ENCODE data around the gene MAST3. TPM values are rescaled to one million over a fixed set of nuclear protein-coding genes. Genes with fewer than 3 reads are reported as not detected.

MAST3 gene
- total and polyA plus RNA-seq, 2 of the 13 experiments (the other 11 are each of a cell fraction or from before 2014, with no cell fraction given) = 4.1 to 4.6 TPM

- TF ChIP-seq JUNB (CRISPR knock-in tag; IDR thresholded peaks at IDR 0.05; ENCODE audit: borderline replicate concordance) (no peak), EZH2 (conservative IDR thresholded peaks at IDR 0.05; ENCODE audit: low read depth, low read length) (no peak), ZNF883 (CRISPR knock-in tag; IDR thresholded peaks at IDR 0.05; ENCODE audit: not compliant biosample characterization) (no peak), KDM6A (CRISPR knock-in tag; IDR thresholded peaks at IDR 0.05; ENCODE audit: low read depth) (peak; percentile 30; the same call in 1 of the 2 replicates), SALL1 (CRISPR knock-in tag; IDR thresholded peaks at IDR 0.05) (peak; percentile 79), ZNF362 (CRISPR knock-in tag; IDR thresholded peaks at IDR 0.05; ENCODE audit: borderline replicate concordance) (no peak), HMGA1 (CRISPR knock-in tag; conservative IDR thresholded peaks at IDR 0.05) (no peak), SKIL (CRISPR knock-in tag; IDR thresholded peaks at IDR 0.05; ENCODE audit: borderline replicate concordance) (no peak), ZNF512B (CRISPR knock-in tag; IDR thresholded peaks at IDR 0.05; ENCODE audit: borderline replicate concordance) (0 out of 2 replicates have a peak, but pooled peaks have one; percentile 89), ZNF280D (CRISPR knock-in tag; IDR thresholded peaks at IDR 0.05) (peak; percentile 93), SOX6 (IDR thresholded peaks at IDR 0.05) (no peak), SOX6 (CRISPR knock-in tag; IDR thresholded peaks at IDR 0.05) (peak; percentile 70), ZBTB1 (CRISPR knock-in tag; IDR thresholded peaks at IDR 0.05; ENCODE audit: borderline replicate concordance) (no peak), NFE2L2 (IDR thresholded peaks at IDR 0.05; ENCODE audit: low read length) (no peak), ETS1 (CRISPR knock-in tag; IDR thresholded peaks at IDR 0.05) (no peak; the same call in 1 of the 2 replicates), ZNF30 (CRISPR knock-in tag; IDR thresholded peaks at IDR 0.05) (no peak), BHLHE40 (IDR thresholded peaks at IDR 0.05; ENCODE audit: low read length) (no peak), KLF12 (CRISPR knock-in tag; IDR thresholded peaks at IDR 0.05; ENCODE audit: borderline replicate concordance) (peak; percentile 30; the same call in 1 of the 2 replicates), SOX5 (CRISPR knock-in tag; IDR thresholded peaks at IDR 0.05; ENCODE audit: borderline replicate concordance) (peak; percentile 40; the same call in 1 of the 2 replicates), ZNF556 (CRISPR knock-in tag; IDR thresholded peaks at IDR 0.05; ENCODE audit: borderline replicate concordance) (no peak; the same call in 1 of the 2 replicates)
Observed at GRCh38 chr19:18109341-18109732, 11.8 kb downstream of the MAST3 start (continued).

Measured in HepG2 (cell line).